Loucy (cell line): Measurements from ENCODE around the gene MYOM3.

Experiments
- H2AFZ ChIP-seq: fragments of 200-600 bp; sonication (generic); 2 replicates; pipeline ENCODE4 v1.6.0; 2016; ENCODE audit warnings: antibody characterized with exemption, mild to moderate bottlenecking, low read length, moderate library complexity
- H3F3A ChIP-seq: fragments of 200-600 bp; 2 replicates; pipeline ENCODE4 v1.6.0; 2016; ENCODE audit warnings: antibody characterized with exemption, low read depth, mild to moderate bottlenecking
- H3K27me3 ChIP-seq: fragments of 200-600 bp; sonication (generic); 2 replicates; pipeline ENCODE4 v1.6.1; 2014; ENCODE audit warnings: low read length, mild to moderate bottlenecking; ENCODE audit not compliant: insufficient read depth, poor library complexity, severe bottlenecking
- H3K36me3 ChIP-seq: fragments of 200-600 bp; sonication (generic); 2 replicates; pipeline ENCODE4 v1.6.1; 2016; ENCODE audit warnings: low read length; ENCODE audit not compliant: insufficient read depth
- H3K4me1 ChIP-seq: fragments of 200-600 bp; sonication (generic); 2 replicates; pipeline ENCODE4 v1.5.1; 2014; ENCODE audit warnings: low read length, mild to moderate bottlenecking; ENCODE audit not compliant: insufficient read depth, poor library complexity, severe bottlenecking
- H3K4me2 ChIP-seq: fragments of 200-600 bp; sonication (generic); 2 replicates; pipeline ENCODE4 v1.6.0; 2014; ENCODE audit warnings: antibody characterized with exemption, low read length, low read depth, mild to moderate bottlenecking; ENCODE audit not compliant: poor library complexity, severe bottlenecking
- H3K4me3 ChIP-seq: fragments of 200-600 bp; sonication (generic); 2 replicates; pipeline ENCODE4 v1.5.1; 2014; ENCODE audit warnings: low read length, mild to moderate bottlenecking, mixed read lengths; ENCODE audit not compliant: poor library complexity, severe bottlenecking
- H3K79me2 ChIP-seq: fragments of 200-600 bp; sonication (generic); 2 replicates; pipeline ENCODE4 v1.6.1; 2014; ENCODE audit warnings: low read length; ENCODE audit not compliant: insufficient read depth
- H3K9ac ChIP-seq: fragments of 200-600 bp; sonication (generic); 2 replicates; pipeline ENCODE4 v1.6.0; 2014; ENCODE audit warnings: mild to moderate bottlenecking, low read depth, low read length, moderate library complexity; ENCODE audit not compliant: poor library complexity, severe bottlenecking
- H3K9me2 ChIP-seq: fragments of 200-600 bp; sonication (generic); replicated peaks from 2 replicates; pipeline ENCODE4 v1.6.1; 2016; ENCODE audit warnings: low read depth, low read length, mixed read lengths
- H3K9me3 ChIP-seq: fragments of 200-600 bp; sonication (generic); 2 replicates; pipeline ENCODE4 v1.6.1; 2014; ENCODE audit warnings: mild to moderate bottlenecking, antibody characterized with exemption, low read length, low read depth; ENCODE audit not compliant: insufficient read depth
- H4K20me1 ChIP-seq: fragments of 200-600 bp; sonication (generic); 2 replicates; pipeline ENCODE4 v1.6.0; 2014; ENCODE audit warnings: antibody characterized with exemption, low read length, mild to moderate bottlenecking; ENCODE audit not compliant: insufficient read depth, poor library complexity, severe bottlenecking
- CTCF ChIP-seq: fragments of 200-600 bp; sonication (generic); conservative IDR thresholded peaks from 2 replicates; pipeline ENCODE4 v1.5.1; 2014; ENCODE audit warnings: mild to moderate bottlenecking, antibody characterized with exemption, low read length
- EZH2phosphoT487 ChIP-seq: fragments of 200-600 bp; IDR thresholded peaks from 2 replicates; pipeline ENCODE4 v1.6.1; 2018; ENCODE audit warnings: antibody characterized with exemption, mild to moderate bottlenecking, moderate library complexity, borderline replicate concordance

Gene MYOM3

GRCh38 chr1:24098102-24098501 is 13.8 kb downstream of the MYOM3 start:
- H3K4me1 ChIP-seq: no peaks in the 10 kb centered on the region
- no peaks in the 10 kb centered on the region for H3K79me2 ChIP-seq
- no peak overlapping the region for H3K9ac ChIP-seq
- no peaks in the 10 kb centered on the region for H3F3A ChIP-seq
- no peak overlapping the region for H3K4me3 ChIP-seq
- TF ChIP-seq CTCF (no peak), EZH2phosphoT487 (no peak)
- H4K20me1 ChIP-seq: no peaks in the 10 kb centered on the region
- no peaks in the 10 kb centered on the region for H3K9me2 ChIP-seq
- no peak overlapping the region for H2AFZ ChIP-seq
- H3K9me3 ChIP-seq: no peaks in the 10 kb centered on the region
- H3K36me3 ChIP-seq: no peaks in the 10 kb centered on the region
- no peak overlapping the region for H3K4me2 ChIP-seq
- no peaks in the 10 kb centered on the region for H3K27me3 ChIP-seq

GRCh38 chr1:24097663-24098062 is 14.3 kb downstream of the MYOM3 start:
- Histone ChIP-seq H2AFZ (no peak overlapping the region), H4K20me1 (no peaks in the 10 kb centered on the region), H3K4me1 (no peaks in the 10 kb centered on the region), H3K79me2 (no peaks in the 10 kb centered on the region), H3K4me3 (no peak overlapping the region), H3K4me2 (no peak overlapping the region), H3F3A (no peaks in the 10 kb centered on the region), H3K36me3 (no peaks in the 10 kb centered on the region), H3K9me2 (no peaks in the 10 kb centered on the region), H3K27me3 (no peaks in the 10 kb centered on the region), H3K9me3 (no peaks in the 10 kb centered on the region), H3K9ac (no peak overlapping the region)
- TF ChIP-seq CTCF (no peak), EZH2phosphoT487 (no peak)

GRCh38 chr1:24096739-24097103 is 15.2 kb downstream of the MYOM3 start:
- no peak for TF ChIP-seq CTCF
- TF ChIP-seq EZH2phosphoT487: no peak
- Histone ChIP-seq H2AFZ (no peak overlapping the region), H3K27me3 (no peaks in the 10 kb centered on the region), H3K4me1 (no peaks in the 10 kb centered on the region), H3K9me2 (no peaks in the 10 kb centered on the region), H4K20me1 (no peaks in the 10 kb centered on the region), H3K4me3 (no peak overlapping the region), H3K36me3 (no peaks in the 10 kb centered on the region), H3K9ac (no peak overlapping the region), H3K79me2 (no peaks in the 10 kb centered on the region), H3K9me3 (no peaks in the 10 kb centered on the region), H3F3A (no peaks in the 10 kb centered on the region), H3K4me2 (no peak overlapping the region)
